Left cardiac atrium (tissue), 4 donors: Measurements from ENCODE around the gene FARS2. TPM values are rescaled to one million over a fixed set of nuclear protein-coding genes. Genes with fewer than 3 reads are reported as not detected.
A peak's percentile ranks its signal among the peaks of the same experiment; 100 is the strongest.
"Not testable (repeated sequence)": the region's sequence is repeated elsewhere in the genome, so short reads cannot be mapped to it uniquely, and the experiment has no call there.

Source experiments
- ATAC-seq, 2 donors: fragments of 200-7000 bp; cut with Tn5 transposase; one replicate each; pipeline ENCODE4 v1.9.1; 2020; ENCODE audit warnings: mild to moderate bottlenecking in 2 of 2, moderate library complexity in 2 of 2
- DNase-seq: peaks from one replicate; pipeline ENCODE4 v3.0.0-alpha.2; 2020
- intact Hi-C, 2 donors: fragments of 100-400 bp; cut with DNase I; formaldehyde crosslinking; loops; one replicate each; pipeline versions ENCODE4 v1.14.1 to v1.15.1; 2022 to 2023
- total RNA-seq, 2 donors: library from RNA; stranded (reverse); fragmentation: NEBNext Ultra II Directional; extraction: Animal tissue kit (Norgen Biotek cat#: 25700); gene quantifications; one replicate each; pipeline ENCODE4 v1.2.1, GENCODE V29; 2021
- donor health status: DM: no; HTN: yes; CAD: no.
- donor health status: DM: no; HTN: yes; CAD: no; lungs with severe emphysema.
- donor health status: DM: yes; HTN: yes; CAD: no.
- donor health status: Dilated cardiomyopathy.

Gene FARS2
- total RNA-seq, 2 donors from 2014 or later: 14.6 to 16.4 TPM

DNA sequence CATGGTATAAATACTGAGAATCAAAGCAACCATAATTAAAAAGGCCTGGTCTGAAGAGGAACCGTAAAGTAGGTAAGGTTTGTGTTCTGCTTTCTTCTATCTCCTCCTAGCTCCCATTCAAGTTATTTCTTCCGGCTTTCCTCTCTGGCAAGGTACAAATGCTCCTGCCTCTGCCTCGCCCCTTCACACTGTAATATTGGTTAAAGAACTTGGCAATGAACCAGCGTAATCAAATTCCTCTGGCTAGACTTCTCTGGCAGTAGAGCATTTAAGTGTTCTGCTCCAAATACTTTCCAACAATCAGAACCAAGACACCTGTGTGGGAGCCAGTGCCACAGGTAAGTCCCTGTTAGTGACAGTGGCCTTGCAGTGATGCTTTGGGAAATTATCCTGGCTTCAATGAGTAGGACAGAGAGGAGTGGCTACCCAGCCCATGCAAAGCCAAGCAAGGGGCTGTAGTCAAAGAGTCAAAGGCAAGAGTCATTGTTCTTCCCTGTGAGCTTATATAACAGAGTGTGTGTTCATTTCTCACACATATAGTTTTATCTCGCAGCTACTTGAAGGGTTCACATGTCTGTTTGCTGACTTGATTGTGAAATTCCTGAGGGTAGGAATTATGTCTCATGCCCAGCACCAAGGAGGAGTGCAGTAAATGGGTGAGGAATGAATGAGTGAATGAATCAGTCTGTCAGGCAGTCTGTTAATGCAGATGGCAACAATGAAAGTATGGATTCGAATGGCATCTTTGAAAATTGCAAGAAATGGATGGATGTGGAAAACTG lies 416.1 kb downstream of the FARS2 start:
- no peak for DNase-seq
- intact Hi-C loops: no loop called here
- no peak for ATAC-seq

- ATAC-seq: no peak
- intact Hi-C loops: no loop called here
- no peak for DNase-seq
These were observed 418.0 kb downstream of the FARS2 start for GRCh38 chr6:5679270-5679669.

- no peak for ATAC-seq
- intact Hi-C loops: no loop called here
These were observed 418.4 kb downstream of the FARS2 start for GRCh38 chr6:5679691-5680090.

GRCh38 chr6:5680095-5680494 lies 418.8 kb downstream of the FARS2 start:
- intact Hi-C loops: no loop called here
- ATAC-seq (no peak), DNase-seq (no peak)

More at GRCh38 chr6:5679691-5680090, 418.4 kb downstream of the FARS2 start:
- DNase-seq: no peak

DNA sequence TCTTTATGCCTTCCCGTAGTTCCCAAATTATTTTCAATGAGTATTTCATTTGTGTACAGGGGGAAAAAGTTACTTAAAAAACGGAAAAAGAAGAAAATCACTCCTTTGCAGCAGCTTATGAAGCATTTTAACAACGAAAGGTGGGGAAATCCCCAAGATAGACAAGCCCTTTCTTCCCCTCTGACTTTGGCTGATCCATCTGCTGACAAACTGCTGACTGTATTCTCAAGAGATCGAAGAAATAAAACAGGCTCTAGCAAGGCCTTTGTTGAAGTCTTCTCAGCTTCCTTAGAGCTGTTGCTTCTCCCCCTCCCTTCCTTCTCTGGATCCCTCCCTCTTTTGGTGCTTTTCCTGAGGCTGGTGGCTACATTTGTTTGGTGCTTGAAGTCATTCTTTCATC lies 420.2 kb downstream of the FARS2 start:
- intact Hi-C loops: no loop called here
- ATAC-seq: no peak
- no peak for DNase-seq

DNA sequence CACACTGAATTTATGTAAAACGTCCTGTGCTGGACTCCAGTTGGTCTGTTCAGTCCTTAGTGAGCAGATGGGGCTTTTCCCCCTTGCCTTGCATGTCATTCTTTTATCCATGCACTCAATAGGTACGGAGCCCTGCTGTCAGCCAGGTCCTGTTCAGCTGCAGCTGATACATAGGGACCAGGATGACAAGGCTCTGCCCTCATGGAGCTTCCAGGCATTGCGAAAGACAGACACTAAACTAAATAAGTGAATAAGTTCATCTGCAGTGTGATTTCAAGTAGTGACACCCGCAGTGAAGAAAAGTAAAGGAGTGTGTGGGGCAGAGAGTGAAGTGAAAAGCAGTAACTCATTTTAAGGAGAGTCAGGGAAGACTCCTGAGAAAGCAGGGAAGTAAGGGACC lies 421.2 kb downstream of the FARS2 start:
- intact Hi-C loops: no loop called here
- DNase-seq (no peak), ATAC-seq (no peak)

DNA sequence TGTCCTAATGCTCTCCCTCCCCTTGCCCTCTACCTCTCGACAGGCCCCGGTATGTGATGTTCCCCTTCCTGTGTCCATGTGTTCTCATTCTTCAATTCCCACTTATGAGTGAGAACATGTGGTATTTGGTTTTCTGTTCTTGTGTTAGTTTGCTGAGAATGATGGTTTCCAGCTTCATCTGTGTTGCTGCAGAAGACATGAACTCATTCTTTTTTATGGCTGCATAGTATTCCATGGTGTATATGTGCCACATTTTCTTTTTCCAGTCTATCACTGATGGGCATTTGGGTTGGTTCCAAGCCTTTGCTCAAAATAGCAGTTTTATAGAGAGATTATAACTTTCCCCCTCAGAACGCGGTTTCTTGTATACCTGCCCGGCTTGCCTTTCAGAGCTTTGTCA lies 422.4 kb downstream of the FARS2 start:
- intact Hi-C loops, DNase-seq, ATAC-seq: not testable (repeated sequence)

- intact Hi-C loops: no loop called here
- ATAC-seq (no peak), DNase-seq (no peak)
These were observed 423.2 kb downstream of the FARS2 start for GRCh38 chr6:5684320-5685053.

GRCh38 chr6:5693225-5694145 lies 432.2 kb downstream of the FARS2 start:
- no peak for DNase-seq
- no peak for ATAC-seq
- intact Hi-C loops: no loop called here

DNA sequence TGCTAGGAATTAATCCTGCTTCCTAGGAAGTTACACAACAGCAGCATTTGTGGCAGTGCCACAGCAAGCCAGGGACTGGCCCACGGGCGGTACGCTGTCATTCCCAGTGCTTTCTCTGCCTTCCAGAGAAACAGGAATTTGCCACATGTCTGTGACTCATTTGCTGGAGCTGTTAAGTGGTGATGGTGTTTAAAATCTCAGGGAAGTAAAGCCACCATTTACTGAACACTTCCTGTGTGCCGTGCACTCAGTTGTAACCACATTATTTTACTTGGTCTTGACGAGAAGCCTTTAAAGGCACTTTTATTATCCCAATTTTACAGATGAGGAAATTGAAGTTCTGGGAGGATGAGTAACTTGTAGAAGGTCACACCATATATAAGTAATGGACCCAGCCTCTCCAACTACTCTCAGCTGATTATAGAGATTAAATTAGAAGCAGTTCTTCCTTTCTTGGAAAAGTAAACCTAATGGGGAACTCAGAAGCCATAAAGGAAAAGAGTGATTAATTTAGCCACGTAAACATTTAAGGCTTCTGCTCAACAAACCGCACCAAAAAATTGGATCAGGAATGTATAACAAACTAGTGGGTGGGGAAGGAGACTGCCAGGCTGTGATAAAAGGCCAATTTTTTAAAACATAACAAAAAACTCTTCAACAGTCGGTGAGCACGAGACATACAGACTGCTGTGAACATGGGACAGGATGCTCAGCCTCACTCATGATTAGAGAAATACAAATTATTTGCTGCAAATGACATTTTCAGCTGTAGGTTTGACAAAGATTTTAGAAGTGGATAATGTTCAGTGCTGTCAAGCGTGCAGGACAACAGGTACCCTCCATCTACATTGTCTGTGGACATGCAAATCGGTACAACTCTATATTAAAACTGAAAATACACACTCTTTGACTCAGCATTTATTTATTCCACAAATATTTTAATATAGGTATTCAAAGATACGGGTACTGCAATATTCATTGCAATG lies 434.2 kb downstream of the FARS2 start:
- ATAC-seq: peak in 1 of 2 donors; percentile 65
- intact Hi-C loops: no loop called here
- DNase-seq: peak; percentile 40

DNA sequence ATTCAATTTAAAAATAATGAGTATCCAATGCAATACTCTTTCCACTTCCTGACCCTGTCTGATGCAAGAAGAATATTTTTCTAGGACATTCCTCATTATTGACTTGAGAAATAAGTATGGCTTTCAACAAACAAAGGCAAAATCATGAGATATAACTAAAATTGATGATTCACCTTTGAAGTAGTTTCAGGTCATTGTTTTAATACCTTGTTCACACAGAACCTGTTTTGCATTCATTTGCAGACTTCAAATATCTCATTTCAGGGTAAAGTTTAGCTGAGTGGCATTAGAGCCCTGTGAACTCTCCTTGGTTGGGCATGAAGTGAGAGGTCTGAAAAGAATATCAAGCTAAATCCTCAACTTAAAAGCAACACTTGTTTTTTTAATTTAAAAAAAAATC lies 436.2 kb downstream of the FARS2 start:
- intact Hi-C loops: no loop called here
- DNase-seq: no peak

DNA sequence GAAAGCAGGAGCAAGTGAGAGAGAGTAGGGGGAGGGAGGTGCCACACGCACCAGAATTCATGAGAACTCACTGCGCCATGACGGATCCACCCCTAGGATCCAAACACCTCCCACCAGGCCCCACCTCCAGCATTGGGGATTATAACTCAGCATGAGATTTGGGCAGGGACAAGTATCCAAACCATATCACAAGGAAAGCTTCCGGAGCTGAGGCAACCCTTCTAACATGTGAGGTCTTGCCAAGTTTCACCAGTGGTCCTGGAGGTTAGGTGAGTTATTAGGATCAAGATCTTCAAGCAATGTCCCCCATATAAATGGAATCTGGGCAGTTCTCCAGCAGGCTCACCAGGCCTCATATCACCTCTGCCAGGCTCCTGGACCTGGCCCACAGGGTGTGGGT lies 437.0 kb downstream of the FARS2 start:
- intact Hi-C loops: no loop called here
- ATAC-seq (no peak), DNase-seq (no peak)

More for the DNA sequence above, 436.2 kb downstream of the FARS2 start:
- no peak for ATAC-seq

DNA sequence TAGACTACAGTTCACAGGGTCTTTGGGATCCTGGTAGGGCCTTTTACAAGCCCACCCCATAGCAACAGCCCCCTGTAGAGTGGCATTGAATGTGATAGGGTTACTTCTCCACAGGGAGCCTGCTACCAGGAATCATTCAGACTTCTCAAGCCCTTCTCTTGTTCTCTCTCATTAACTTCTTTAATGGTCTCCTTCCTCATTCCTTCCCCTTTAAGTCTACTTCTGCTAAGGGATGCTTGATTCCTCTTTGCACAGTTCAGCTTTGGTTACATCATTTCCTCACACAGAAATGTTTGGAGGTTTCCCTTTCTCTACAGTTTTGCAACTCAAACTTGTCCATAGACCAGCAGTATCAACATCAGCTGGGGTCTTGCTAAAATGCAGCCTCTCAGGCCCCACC lies 437.8 kb downstream of the FARS2 start:
- DNase-seq, intact Hi-C loops: not testable (repeated sequence)
- ATAC-seq: peak in 1 of 2 donors; percentile 64

DNA sequence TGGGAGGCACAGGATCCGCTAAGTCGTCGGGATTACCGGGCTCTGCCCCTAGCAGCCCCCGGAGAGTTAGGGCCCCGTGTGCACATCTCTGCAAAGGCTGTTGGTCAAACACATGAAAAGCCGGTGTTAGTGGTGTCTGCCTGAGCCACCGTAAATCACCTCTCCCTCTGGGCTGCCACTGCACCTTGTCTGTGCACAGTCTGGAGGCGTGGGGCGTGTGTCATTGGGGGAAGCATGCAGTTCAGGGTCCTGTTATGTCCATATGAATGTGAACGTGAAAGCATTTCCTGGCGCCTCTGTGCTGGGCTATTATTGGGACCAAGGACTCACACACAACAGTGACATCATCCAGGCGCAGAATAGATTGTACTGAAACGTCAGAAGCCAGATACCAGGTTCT lies 439.9 kb downstream of the FARS2 start:
- intact Hi-C loops: no loop called here
- DNase-seq: no peak
- ATAC-seq: no peak

DNA sequence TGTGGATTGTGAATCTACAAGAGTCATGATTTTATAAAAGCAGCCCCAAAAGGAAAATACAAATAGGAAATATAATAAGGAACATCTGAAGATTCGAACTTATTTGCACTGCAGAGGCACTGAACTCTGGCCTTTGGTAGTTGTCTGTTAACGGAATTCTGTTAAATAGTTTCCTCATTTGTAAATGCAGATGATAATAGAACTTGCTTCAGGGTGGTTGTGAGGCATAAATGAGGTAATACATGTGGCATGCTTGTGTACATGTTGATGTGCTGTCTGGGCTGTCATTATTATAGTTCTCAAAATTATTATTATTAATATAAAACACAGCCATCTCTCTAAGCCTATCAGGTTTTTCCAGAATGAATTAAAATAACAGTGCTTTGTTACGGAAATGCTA lies 443.4 kb downstream of the FARS2 start:
- intact Hi-C loops: no loop called here
- ATAC-seq (no peak), DNase-seq (no peak)

DNA sequence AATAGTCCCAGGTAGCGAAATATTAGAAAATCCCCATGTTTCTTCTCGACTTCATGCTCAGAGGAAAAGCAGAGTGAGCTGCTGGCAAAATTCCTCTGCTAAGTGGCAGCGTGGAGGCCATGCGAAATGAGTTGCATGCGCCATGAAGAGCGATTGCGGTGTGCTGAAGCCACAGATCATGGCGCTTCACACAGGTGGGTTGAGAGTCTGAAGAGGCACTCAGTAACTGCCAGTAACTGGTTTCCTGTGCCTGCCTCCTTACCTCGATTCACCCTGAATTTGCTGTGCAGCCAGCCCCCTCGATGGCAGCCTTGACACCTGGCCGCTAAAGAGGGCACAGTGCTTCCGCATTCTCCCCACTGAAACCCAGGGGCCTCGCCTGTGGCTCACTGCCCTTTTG lies 443.9 kb downstream of the FARS2 start:
- intact Hi-C loops: no loop called here
- ATAC-seq (no peak), DNase-seq (no peak)

DNA sequence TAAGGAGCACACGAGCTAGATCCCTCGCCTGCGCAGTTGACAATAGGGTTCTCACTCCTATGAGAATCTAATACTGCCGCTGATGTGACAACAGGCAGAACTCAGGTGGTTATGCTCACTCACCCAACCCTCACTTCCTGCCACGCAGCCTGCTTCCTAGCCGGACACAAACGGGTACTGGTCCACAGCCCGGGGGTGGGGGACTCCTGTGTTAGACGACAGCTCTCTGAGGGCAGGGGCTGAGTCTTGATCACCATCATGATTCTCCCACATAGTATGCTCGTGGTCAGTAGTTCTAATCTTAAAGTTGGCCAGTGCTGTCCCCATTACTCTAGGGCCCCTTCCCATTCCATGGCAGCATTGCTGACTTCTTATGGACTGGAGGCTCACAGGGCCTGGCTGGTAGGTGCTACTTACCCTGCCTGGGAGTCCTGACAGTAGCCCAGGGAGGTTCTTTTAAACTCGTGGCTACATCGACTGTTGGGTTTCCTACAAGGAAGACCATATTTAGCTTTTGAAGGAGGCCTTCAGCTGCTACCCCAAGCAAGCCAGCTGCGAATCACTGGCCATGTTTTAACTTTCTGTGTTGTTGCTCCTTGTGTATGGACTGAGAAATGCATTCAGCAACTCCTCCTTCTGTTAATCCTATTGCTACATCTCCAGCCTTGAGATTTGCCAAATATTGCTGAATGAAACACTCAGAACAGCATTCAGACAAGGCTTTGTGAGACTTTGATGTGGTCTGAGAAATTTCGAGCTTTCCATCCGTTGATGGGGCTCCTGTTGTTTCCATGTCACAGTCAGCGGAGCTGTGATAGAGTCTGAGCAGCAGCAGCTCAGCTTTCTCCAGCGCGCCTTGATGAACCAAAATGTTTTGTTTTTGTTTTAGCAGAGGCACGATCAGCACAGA lies 445.1 kb downstream of the FARS2 start:
- intact Hi-C loops: no loop called here
- DNase-seq (no peak), ATAC-seq (no peak)
